Thyroid gland (tissue), 4 donors: ENCODE measurements around the gene USP8.

Experiments
- CTCF ChIP-seq, 6 experiments: fragments of 200-600 bp in 3 of 6; fragments of 450-650 bp in 3 of 6; sonication (generic) in 3 of 6; IDR thresholded peaks; one replicate each; pipeline ENCODE4 v1.5.1; 2016 to 2019; ENCODE audit warnings: antibody characterized with exemption in 6 of 6, mild to moderate bottlenecking in 2 of 6, inconsistent platforms in 1 of 6, moderate library complexity in 1 of 6
- POLR2A ChIP-seq, 2 donors: fragments of 450-650 bp; IDR thresholded peaks; one replicate each; pipeline ENCODE4 v1.6.1; 2017; ENCODE audit warnings: antibody characterized with exemption in 2 of 2, mild to moderate bottlenecking in 2 of 2, moderate library complexity in 1 of 2

- TF ChIP-seq CTCF (IDR thresholded peaks at IDR 0.05) (no peak), POLR2A (IDR thresholded peaks at IDR 0.05) (no peak)
Observed at GRCh38 chr15:50558012-50558411, 133.8 kb downstream of the USP8 start.
